Measurements from ENCODE around the gene LHX5. TPM values are rescaled to one million over a fixed set of nuclear protein-coding genes. Genes with fewer than 3 reads are reported as not detected.

LHX5 gene
- total RNA-seq, 1 experiment from 2014 or later: 0.65 TPM

DNA sequence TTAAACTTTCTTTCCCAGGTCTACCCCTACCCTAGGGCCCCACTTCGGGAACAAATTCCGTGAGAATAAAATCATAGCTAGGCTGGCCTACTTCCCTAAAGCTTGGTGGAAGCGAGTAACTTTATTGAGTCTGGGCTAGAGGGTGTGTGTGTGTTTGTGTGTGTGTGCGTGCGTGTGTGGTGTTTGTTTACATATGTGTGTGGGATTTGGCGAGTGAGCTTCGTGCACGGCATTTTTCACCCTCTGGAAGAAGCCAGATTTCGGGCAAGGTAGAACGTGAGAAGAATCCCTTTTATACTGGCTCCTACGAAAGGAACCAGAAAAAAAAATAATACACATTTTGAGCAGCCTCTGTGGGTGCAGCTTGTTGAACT is 7.5 kb upstream of the LHX5 start:
- Histone ChIP-seq H4K20me1 (ENCODE audit: insufficient read depth) (peaks cover 8% of the 10 kb centered on the region; the same call in 1 of the 2 replicates), H2AFZ (no peak overlapping the region), H3K4me2 (no peak overlapping the region), H3K9me3 (ENCODE audit: insufficient read depth, low read depth) (no peaks in the 10 kb centered on the region), H3K9me2 (ENCODE audit: insufficient read depth) (no peaks in the 10 kb centered on the region), H3K4me1 (replicated peaks; ENCODE audit: insufficient read depth) (no peaks in the 10 kb centered on the region), H3F3A (ENCODE audit: insufficient read depth, low read depth) (no peaks in the 10 kb centered on the region), H3K27ac (no peak overlapping the region), H3K4me3 (no peak overlapping the region), H3K27me3 (ENCODE audit: insufficient read depth, low read depth) (peaks cover 88% of the 10 kb centered on the region), H3K79me2 (ENCODE audit: low read depth) (no peaks in the 10 kb centered on the region), H3K36me3 (ENCODE audit: low read depth) (no peaks in the 10 kb centered on the region)
- TF ChIP-seq EZH2 (IDR thresholded peaks at IDR 0.05; ENCODE audit: low read depth): no peak
- TF ChIP-seq, protein P1, sequence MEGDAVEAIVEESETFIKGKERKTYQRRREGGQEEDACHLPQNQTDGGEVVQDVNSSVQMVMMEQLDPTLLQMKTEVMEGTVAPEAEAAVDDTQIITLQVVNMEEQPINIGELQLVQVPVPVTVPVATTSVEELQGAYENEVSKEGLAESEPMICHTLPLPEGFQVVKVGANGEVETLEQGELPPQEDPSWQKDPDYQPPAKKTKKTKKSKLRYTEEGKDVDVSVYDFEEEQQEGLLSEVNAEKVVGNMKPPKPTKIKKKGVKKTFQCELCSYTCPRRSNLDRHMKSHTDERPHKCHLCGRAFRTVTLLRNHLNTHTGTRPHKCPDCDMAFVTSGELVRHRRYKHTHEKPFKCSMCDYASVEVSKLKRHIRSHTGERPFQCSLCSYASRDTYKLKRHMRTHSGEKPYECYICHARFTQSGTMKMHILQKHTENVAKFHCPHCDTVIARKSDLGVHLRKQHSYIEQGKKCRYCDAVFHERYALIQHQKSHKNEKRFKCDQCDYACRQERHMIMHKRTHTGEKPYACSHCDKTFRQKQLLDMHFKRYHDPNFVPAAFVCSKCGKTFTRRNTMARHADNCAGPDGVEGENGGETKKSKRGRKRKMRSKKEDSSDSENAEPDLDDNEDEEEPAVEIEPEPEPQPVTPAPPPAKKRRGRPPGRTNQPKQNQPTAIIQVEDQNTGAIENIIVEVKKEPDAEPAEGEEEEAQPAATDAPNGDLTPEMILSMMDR (conservative IDR thresholded peaks at IDR 0.05): no peak
- ChIA-PET CTCF (no interaction called here), POLR2A (ENCODE audit: unreplicated experiment) (no interaction called here)
- intact Hi-C loops (cut with micrococcal nuclease; ENCODE audit: unreplicated experiment): no loop called here
- DNase-seq: no peak
- BruUV-seq (replicated peaks): no TSS peak

DNA sequence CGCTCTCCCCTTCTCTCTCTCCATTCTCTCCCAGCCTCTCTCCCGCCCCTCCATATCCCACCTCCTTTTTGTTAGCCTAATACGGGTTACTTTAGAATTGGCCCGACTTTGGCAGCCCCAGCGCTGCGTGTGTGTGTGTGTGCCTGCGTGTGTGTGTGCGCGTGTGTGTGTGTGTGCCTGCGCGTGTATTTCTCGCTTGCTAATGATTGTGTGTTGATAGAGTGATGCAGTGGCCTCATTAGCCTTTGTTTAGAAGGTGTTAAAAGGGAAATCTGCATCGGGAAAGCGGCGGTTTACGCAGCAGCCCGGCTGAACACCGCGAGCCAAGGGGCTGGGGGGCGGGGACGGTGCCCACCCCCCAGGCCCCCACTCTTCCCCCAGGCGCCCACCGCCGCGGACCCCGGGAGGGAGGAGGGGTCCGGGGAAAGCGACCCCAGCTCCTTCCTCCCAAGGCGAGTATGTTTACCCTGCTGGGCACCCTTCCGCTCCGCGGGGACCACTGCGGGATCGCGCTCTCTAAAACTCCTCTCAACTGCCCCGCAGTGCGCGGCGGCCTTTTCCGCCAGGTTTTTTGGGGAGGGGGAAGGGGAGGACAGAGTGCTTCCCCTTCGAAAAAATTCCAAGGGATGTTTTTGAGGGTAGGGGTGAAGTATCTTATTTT is 6.8 kb upstream of the LHX5 start:
- H2AFZ ChIP-seq: no peak overlapping the region
- peaks cover 6% of the 10 kb centered on the region; the same call in 1 of the 2 replicates for H4K20me1 ChIP-seq (ENCODE audit: insufficient read depth)
- H3K27ac ChIP-seq: no peak overlapping the region
- TF ChIP-seq EZH2 (IDR thresholded peaks at IDR 0.05; ENCODE audit: low read depth): no peak
- H3K36me3 ChIP-seq (ENCODE audit: low read depth): no peaks in the 10 kb centered on the region
- no peaks in the 10 kb centered on the region for H3K9me2 ChIP-seq (ENCODE audit: insufficient read depth)
- POLR2A ChIA-PET (ENCODE audit: unreplicated experiment): no interaction called here
- intact Hi-C loops (cut with micrococcal nuclease; ENCODE audit: unreplicated experiment): no loop called here
- no peaks in the 10 kb centered on the region for H3K9me3 ChIP-seq (ENCODE audit: insufficient read depth, low read depth)
- BruUV-seq (replicated peaks): no TSS peak
- H3F3A ChIP-seq (ENCODE audit: insufficient read depth, low read depth): no peaks in the 10 kb centered on the region
- H3K27me3 ChIP-seq (ENCODE audit: insufficient read depth, low read depth): peaks cover 88% of the 10 kb centered on the region
- H3K79me2 ChIP-seq (ENCODE audit: low read depth): no peaks in the 10 kb centered on the region
- CTCF ChIA-PET: no interaction called here
- no peaks in the 10 kb centered on the region for H3K4me1 ChIP-seq (replicated peaks; ENCODE audit: insufficient read depth)
- no peak overlapping the region for H3K4me3 ChIP-seq
- H3K4me2 ChIP-seq: no peak overlapping the region
- DNase-seq: no peak

DNA sequence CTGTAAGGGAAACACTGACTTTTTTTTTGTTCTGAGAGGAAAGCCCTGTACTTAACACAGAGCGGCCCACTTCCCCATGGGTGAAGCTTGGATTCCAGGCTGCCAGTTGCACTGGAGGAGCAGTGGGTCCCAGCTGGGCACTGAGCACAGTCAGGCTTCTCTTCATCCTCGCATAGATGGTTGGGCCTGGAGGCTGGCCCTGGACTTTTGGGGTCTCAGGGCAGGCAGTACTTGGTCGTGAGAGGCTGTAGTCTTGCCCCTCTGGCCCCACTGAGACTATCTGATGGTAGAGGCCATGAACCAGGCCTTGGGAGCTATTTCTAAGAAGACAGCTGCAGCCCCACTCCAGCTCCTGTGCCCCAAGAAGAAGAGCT is 6.2 kb upstream of the LHX5 start:
- TF ChIP-seq EZH2 (IDR thresholded peaks at IDR 0.05; ENCODE audit: low read depth): no peak
- TF ChIP-seq, protein P1 (conservative IDR thresholded peaks at IDR 0.05): no peak
- intact Hi-C loops (cut with micrococcal nuclease; ENCODE audit: unreplicated experiment): no loop called here
- no peak overlapping the region for H2AFZ ChIP-seq
- H3K9me3 ChIP-seq (ENCODE audit: insufficient read depth, low read depth): no peaks in the 10 kb centered on the region
- H3K4me3 ChIP-seq: no peak overlapping the region
- CTCF ChIA-PET: no interaction called here
- H3K36me3 ChIP-seq (ENCODE audit: low read depth): no peaks in the 10 kb centered on the region
- DNase-seq: no peak
- no peak overlapping the region for H3K27ac ChIP-seq
- no peak overlapping the region for H3K4me2 ChIP-seq
- H3K27me3 ChIP-seq (ENCODE audit: insufficient read depth, low read depth): peaks cover 88% of the 10 kb centered on the region
- peaks cover 3% of the 10 kb centered on the region; the same call in 1 of the 2 replicates for H4K20me1 ChIP-seq (ENCODE audit: insufficient read depth)
- no TSS peak for BruUV-seq (replicated peaks)
- no peaks in the 10 kb centered on the region for H3K79me2 ChIP-seq (ENCODE audit: low read depth)
- H3K9me2 ChIP-seq (ENCODE audit: insufficient read depth): no peaks in the 10 kb centered on the region
- POLR2A ChIA-PET (ENCODE audit: unreplicated experiment): no interaction called here
- H3K4me1 ChIP-seq (replicated peaks; ENCODE audit: insufficient read depth): no peaks in the 10 kb centered on the region
- H3F3A ChIP-seq (ENCODE audit: insufficient read depth, low read depth): no peaks in the 10 kb centered on the region

Measured in PC-9 (cell line).